HepG2 (cell line): ENCODE measurements around the gene PELI1. TPM values are rescaled to one million over a fixed set of nuclear protein-coding genes. Genes with fewer than 3 reads are reported as not detected.

Source experiments
- CAMTA2 ChIP-seq: sonication (generic); formaldehyde crosslinking; IDR thresholded peaks from 2 replicates; pipeline ENCODE4 v1.4.0; 2020; ENCODE audit warnings: mild to moderate bottlenecking, missing genetic modification reagents, borderline replicate concordance
- HCFC1 ChIP-seq: fragments of 150-350 bp; IDR thresholded peaks from 2 replicates; pipeline ENCODE4 v1.6.1; 2014; ENCODE audit warnings: low read depth, low read length
- MIER2 ChIP-seq: IDR thresholded peaks from 2 replicates; pipeline ENCODE4 v1.6.1; 2016; ENCODE audit warnings: missing biosample characterization, missing genetic modification reagents
- PAX8 ChIP-seq: sonication (generic); formaldehyde crosslinking; IDR thresholded peaks from 2 replicates; pipeline ENCODE4 v1.8.0; 2022; ENCODE audit warnings: mild to moderate bottlenecking, missing genetic modification reagents, borderline replicate concordance
- SNAI1 ChIP-seq: sonication (generic); formaldehyde crosslinking; IDR thresholded peaks from 2 replicates; pipeline ENCODE4 v1.5.0; 2020; ENCODE audit warnings: mild to moderate bottlenecking, missing genetic modification reagents, borderline replicate concordance
- ZBTB7A ChIP-seq: sonication (generic); formaldehyde crosslinking; IDR thresholded peaks from 2 replicates; pipeline ENCODE4 v1.8.0; 2022; ENCODE audit warnings: mild to moderate bottlenecking, missing genetic modification reagents
- ZNF101 ChIP-seq: sonication (generic); formaldehyde crosslinking; IDR thresholded peaks from 2 replicates; pipeline ENCODE4 v1.4.0; 2020; ENCODE audit warnings: mild to moderate bottlenecking, low read depth, missing genetic modification reagents, borderline replicate concordance
- ZNF20 ChIP-seq: sonication (generic); formaldehyde crosslinking; IDR thresholded peaks from 2 replicates; pipeline ENCODE4 v1.4.0; 2020; ENCODE audit warnings: mild to moderate bottlenecking, moderate library complexity, missing genetic modification reagents
- ZNF629 ChIP-seq: sonication (generic); formaldehyde crosslinking; conservative IDR thresholded peaks from 2 replicates; pipeline ENCODE4 v1.5.0; 2020; ENCODE audit warnings: missing genetic modification reagents
- polyA plus RNA-seq, 8 experiments: library from polyadenylated mRNA; depleted of rRNA in 3 of 8; stranded (reverse) in 7 of 8; unstranded in 1 of 8; fragments of >200 nt; fragmentation: Illumina TruSeq in 4 of 8; extraction: Trizol in 4 of 8; gene quantifications; 2 replicates each; pipeline versions ENCODE4 v1.2.1 to v1.2.3, GENCODE V29; 2011 to 2016; ENCODE audit warnings: low read depth in 4 of 8, missing spikeins in 1 of 8, mixed read lengths in 1 of 8; ENCODE audit not compliant: insufficient read depth in 1 of 8
- total RNA-seq, 5 experiments: library from RNA; depleted of rRNA; stranded (reverse); fragments of >200 nt; fragmentation: Illumina TruSeq; extraction: Trizol; gene quantifications; 2 replicates each; pipeline ENCODE4 v1.2.3, GENCODE V29; 2016; ENCODE audit warnings: low read depth in 1 of 5
- TF ChIP-seq, protein P1 (sequence below): sonication (generic); formaldehyde crosslinking; IDR thresholded peaks from 2 replicates; pipeline ENCODE4 v1.5.0; 2020; ENCODE audit warnings: mild to moderate bottlenecking, missing genetic modification reagents, borderline replicate concordance
- TF ChIP-seq, protein P2 (sequence below): sonication (generic); formaldehyde crosslinking; IDR thresholded peaks from 2 replicates; pipeline ENCODE4 v1.5.1; 2020; ENCODE audit warnings: missing genetic modification reagents, mild to moderate bottlenecking, borderline replicate concordance
- TF ChIP-seq, protein P3 (sequence below): IDR thresholded peaks from 2 replicates; pipeline ENCODE4 v1.6.1; 2016; ENCODE audit warnings: mild to moderate bottlenecking, missing biosample characterization, missing genetic modification reagents

PELI1 gene
- total and polyA plus RNA-seq, 2 of the 13 experiments (the other 11 are each of a cell fraction or from before 2014, with no cell fraction given) = 12.5 to 16.2 TPM

DNA sequence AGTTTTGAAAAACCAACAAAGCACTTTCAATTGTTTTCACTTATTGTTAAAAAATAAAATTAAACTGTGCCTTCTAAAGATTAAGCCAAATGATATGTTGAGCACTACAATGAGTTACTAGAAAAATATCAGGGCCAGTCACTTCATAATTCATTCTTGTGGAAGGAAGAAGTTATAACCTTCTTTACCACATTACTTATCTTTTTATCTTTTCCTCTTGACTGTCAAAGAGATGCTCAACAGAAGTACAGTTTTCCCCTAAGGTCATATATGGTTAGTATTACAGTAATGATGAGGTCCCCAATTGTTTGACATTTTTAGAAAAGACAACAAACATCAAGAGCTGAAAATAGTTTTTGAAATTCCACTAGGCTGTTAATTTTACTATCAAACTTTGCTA, 9.4 kb downstream of the PELI1 start (continued):
- TF ChIP-seq, protein P1, sequence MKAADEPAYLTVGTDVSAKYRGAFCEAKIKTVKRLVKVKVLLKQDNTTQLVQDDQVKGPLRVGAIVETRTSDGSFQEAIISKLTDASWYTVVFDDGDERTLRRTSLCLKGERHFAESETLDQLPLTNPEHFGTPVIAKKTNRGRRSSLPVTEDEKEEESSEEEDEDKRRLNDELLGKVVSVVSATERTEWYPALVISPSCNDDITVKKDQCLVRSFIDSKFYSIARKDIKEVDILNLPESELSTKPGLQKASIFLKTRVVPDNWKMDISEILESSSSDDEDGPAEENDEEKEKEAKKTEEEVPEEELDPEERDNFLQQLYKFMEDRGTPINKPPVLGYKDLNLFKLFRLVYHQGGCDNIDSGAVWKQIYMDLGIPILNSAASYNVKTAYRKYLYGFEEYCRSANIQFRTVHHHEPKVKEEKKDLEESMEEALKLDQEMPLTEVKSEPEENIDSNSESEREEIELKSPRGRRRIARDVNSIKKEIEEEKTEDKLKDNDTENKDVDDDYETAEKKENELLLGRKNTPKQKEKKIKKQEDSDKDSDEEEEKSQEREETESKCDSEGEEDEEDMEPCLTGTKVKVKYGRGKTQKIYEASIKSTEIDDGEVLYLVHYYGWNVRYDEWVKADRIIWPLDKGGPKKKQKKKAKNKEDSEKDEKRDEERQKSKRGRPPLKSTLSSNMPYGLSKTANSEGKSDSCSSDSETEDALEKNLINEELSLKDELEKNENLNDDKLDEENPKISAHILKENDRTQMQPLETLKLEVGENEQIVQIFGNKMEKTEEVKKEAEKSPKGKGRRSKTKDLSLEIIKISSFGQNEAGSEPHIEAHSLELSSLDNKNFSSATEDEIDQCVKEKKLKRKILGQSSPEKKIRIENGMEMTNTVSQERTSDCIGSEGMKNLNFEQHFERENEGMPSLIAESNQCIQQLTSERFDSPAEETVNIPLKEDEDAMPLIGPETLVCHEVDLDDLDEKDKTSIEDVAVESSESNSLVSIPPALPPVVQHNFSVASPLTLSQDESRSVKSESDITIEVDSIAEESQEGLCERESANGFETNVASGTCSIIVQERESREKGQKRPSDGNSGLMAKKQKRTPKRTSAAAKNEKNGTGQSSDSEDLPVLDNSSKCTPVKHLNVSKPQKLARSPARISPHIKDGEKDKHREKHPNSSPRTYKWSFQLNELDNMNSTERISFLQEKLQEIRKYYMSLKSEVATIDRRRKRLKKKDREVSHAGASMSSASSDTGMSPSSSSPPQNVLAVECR (CRISPR knock-in tag) = no peak
- TF ChIP-seq HCFC1 (no peak), ZNF101 (CRISPR knock-in tag) (no peak), CAMTA2 (CRISPR knock-in tag) (no peak), SNAI1 (no peak), ZNF20 (CRISPR knock-in tag) (no peak), ZNF629 (CRISPR knock-in tag) (no peak), MIER2 (CRISPR knock-in tag) (no peak), ZBTB7A (CRISPR knock-in tag) (no peak), PAX8 (CRISPR knock-in tag) (no peak)
- TF ChIP-seq, protein P2, sequence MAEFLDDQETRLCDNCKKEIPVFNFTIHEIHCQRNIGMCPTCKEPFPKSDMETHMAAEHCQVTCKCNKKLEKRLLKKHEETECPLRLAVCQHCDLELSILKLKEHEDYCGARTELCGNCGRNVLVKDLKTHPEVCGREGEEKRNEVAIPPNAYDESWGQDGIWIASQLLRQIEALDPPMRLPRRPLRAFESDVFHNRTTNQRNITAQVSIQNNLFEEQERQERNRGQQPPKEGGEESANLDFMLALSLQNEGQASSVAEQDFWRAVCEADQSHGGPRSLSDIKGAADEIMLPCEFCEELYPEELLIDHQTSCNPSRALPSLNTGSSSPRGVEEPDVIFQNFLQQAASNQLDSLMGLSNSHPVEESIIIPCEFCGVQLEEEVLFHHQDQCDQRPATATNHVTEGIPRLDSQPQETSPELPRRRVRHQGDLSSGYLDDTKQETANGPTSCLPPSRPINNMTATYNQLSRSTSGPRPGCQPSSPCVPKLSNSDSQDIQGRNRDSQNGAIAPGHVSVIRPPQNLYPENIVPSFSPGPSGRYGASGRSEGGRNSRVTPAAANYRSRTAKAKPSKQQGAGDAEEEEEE (CRISPR knock-in tag) = no peak
- TF ChIP-seq, protein P3, sequence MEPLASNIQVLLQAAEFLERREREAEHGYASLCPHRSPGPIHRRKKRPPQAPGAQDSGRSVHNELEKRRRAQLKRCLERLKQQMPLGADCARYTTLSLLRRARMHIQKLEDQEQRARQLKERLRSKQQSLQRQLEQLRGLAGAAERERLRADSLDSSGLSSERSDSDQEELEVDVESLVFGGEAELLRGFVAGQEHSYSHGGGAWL (CRISPR knock-in tag) = no peak
